Upper lobe of left lung (tissue), 4 donors: ENCODE data around the gene CALN1.

ENCODE experiments used
- EP300 ChIP-seq, 4 donors: sonication (generic); formaldehyde crosslinking; IDR thresholded peaks; one replicate each; pipeline ENCODE4 v1.5.1; 2017; ENCODE audit warnings: antibody characterized with exemption in 4 of 4, control low read depth in 2 of 4
- POLR2A ChIP-seq, 4 donors: fragments of 450-650 bp; IDR thresholded peaks; one replicate each; pipeline ENCODE4 v1.5.1; 2016 to 2017; ENCODE audit warnings: antibody characterized with exemption in 4 of 4, mild to moderate bottlenecking in 2 of 4
- TF ChIP-seq, protein P1 (sequence below), 6 experiments: fragments of 450-650 bp in 4 of 6; fragments of 200-600 bp in 2 of 6; sonication (generic) in 2 of 6; IDR thresholded peaks; one replicate each; pipeline ENCODE4 v1.5.1; 2016 to 2019; ENCODE audit warnings: antibody characterized with exemption in 6 of 6

DNA sequence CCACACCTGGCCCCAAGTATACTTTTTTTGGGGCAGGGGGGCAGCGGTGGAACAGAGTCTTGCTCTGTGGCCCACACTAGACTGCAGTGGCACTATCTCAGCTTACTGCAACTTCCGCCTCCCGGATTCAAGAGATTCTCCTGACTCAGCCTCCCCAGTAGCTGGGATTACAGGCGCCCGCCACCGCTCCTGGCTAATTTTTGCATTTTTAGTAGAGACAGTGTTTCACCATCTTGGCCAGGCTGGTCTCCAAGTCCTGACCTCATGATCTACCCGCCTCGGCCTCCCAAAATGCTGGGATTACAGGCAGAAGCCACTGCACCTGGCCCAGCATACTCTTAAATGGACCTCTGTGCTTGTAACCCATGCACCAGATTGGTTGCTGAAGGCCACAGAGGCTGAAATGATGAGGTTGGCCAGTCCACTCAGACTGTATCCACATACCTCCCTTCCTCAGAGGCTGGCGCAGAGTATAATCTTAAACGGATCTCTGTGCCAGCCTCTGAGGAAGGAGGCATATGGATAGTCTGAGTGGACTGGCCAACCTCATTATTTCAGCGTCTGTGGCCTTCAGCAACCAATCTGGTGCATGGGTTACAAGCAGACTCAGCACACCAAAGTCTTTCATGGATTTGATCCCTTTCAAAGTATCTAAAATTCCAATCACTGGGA is 3.0 kb downstream of the CALN1 start:
- TF ChIP-seq EP300 (IDR thresholded peaks at IDR 0.05) = no peak
- no peak for TF ChIP-seq POLR2A (IDR thresholded peaks at IDR 0.05)
- TF ChIP-seq, protein P1, sequence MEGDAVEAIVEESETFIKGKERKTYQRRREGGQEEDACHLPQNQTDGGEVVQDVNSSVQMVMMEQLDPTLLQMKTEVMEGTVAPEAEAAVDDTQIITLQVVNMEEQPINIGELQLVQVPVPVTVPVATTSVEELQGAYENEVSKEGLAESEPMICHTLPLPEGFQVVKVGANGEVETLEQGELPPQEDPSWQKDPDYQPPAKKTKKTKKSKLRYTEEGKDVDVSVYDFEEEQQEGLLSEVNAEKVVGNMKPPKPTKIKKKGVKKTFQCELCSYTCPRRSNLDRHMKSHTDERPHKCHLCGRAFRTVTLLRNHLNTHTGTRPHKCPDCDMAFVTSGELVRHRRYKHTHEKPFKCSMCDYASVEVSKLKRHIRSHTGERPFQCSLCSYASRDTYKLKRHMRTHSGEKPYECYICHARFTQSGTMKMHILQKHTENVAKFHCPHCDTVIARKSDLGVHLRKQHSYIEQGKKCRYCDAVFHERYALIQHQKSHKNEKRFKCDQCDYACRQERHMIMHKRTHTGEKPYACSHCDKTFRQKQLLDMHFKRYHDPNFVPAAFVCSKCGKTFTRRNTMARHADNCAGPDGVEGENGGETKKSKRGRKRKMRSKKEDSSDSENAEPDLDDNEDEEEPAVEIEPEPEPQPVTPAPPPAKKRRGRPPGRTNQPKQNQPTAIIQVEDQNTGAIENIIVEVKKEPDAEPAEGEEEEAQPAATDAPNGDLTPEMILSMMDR (IDR thresholded peaks at IDR 0.05) = no peak
